Aorta (tissue), 5 donors: ENCODE results near the gene EEFSEC. TPM values are rescaled to one million over a fixed set of nuclear protein-coding genes. Genes with fewer than 3 reads are reported as not detected.
A peak's percentile ranks its signal among the peaks of the same experiment; 100 is the strongest.

Source experiments
- ATAC-seq: fragments of 200-7000 bp; cut with Tn5 transposase; one replicate; pipeline ENCODE4 v1.9.1; 2022; ENCODE audit warnings: moderate library complexity; ENCODE audit not compliant: low FRiP score
- DNase-seq, 2 donors: peaks; one replicate each; pipeline ENCODE4 v3.0.0-alpha.2; 2020
- H3K27ac ChIP-seq, 2 donors: one replicate each; pipeline ENCODE4 v1.5.1; 2013; ENCODE audit warnings: low read length in 2 of 2, mild to moderate bottlenecking in 2 of 2, moderate library complexity in 2 of 2, control low read depth in 1 of 2, inconsistent platforms in 1 of 2, low read depth in 1 of 2
- H3K27me3 ChIP-seq, 2 donors: one replicate each; pipeline ENCODE4 v1.6.1; 2013; ENCODE audit warnings: control low read depth in 1 of 2, low read length in 1 of 2, mild to moderate bottlenecking in 1 of 2, moderate library complexity in 1 of 2; ENCODE audit not compliant: insufficient read depth in 2 of 2, control insufficient read depth in 1 of 2
- H3K36me3 ChIP-seq, 2 donors: one replicate each; pipeline ENCODE4 v1.6.1; 2013; ENCODE audit warnings: control low read depth in 1 of 2, low read length in 1 of 2, mild to moderate bottlenecking in 1 of 2; ENCODE audit not compliant: insufficient read depth in 2 of 2, control insufficient read depth in 1 of 2
- H3K4me1 ChIP-seq, 2 donors: one replicate each; pipeline ENCODE4 v1.6.1; 2013; ENCODE audit warnings: low read length in 2 of 2, control low read depth in 1 of 2, mild to moderate bottlenecking in 1 of 2, moderate library complexity in 1 of 2; ENCODE audit not compliant: insufficient read depth in 2 of 2, control insufficient read depth in 1 of 2
- H3K4me3 ChIP-seq, 2 donors: one replicate each; pipeline ENCODE4 v1.5.1; 2013; ENCODE audit warnings: low read length in 2 of 2, control low read depth in 1 of 2, mild to moderate bottlenecking in 1 of 2
- H3K9me3 ChIP-seq: one replicate; pipeline ENCODE4 v1.6.1; 2013; ENCODE audit warnings: mild to moderate bottlenecking, low read length; ENCODE audit not compliant: control insufficient read depth
- WGBS, 2 donors: extraction: QIAGEN DNeasy Blood & Tissue Kit; methylation state at CpG; one replicate each; pipeline ENCODE4 v1.1.7; 2013; 5-methylcytosine and 5-hydroxymethylcytosine counted together
- intact Hi-C, 2 donors: fragments of 100-400 bp; cut with DNase I; formaldehyde crosslinking; loops; one replicate each; pipeline versions ENCODE4 v1.14.2 to v1.15.0; 2022
- polyA plus RNA-seq, 2 donors: library from polyadenylated mRNA; stranded (reverse); fragments of 200-250 nt; gene quantifications; one replicate each; pipeline ENCODE4 v1.2.3, GENCODE V29; 2013
- total RNA-seq, 2 donors: library from RNA; stranded (reverse); fragmentation: NEBNext Ultra II Directional; extraction: Animal tissue kit (Norgen Biotek cat#: 25700); gene quantifications; one replicate each; pipeline ENCODE4 v1.2.1, GENCODE V29; 2021
- donor health status: healthy with polysubstance abuse.
- donor health status: Bipolar disorder and iron deficiency.
- donor health status: DM: no; HTN: no; CAD: no.
- donor health status: DM: no; HTN: no; CAD: no.
- donor health status: DM: yes; HTN: yes; CAD: no.

EEFSEC gene
- total and polyA plus RNA-seq, 4 donors, result 3.5 to 18.8 (median 11.6) TPM

DNA sequence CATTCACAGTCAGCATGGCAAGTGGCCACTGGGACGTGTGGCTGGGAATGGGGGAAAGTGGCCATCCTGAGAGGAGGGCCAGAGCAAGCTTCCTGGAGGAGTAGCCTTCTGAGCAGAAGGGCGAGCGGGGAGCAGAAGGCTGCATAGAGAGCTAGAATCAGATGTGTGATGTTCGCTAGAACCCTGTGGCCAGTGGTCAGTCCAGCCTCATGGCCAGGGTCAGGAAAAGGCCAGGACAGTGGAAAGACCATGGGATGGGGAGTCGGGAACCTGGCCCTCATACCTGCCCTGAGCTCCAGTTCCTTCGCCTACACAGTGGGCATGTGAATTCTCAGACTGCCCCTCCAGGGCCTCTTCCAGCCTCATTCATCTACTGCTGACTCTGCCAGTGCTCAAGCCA lies 211.0 kb downstream of the EEFSEC start:
- ATAC-seq (no peak), DNase-seq (peak in 1 of 2 donors; percentile 55)
- Histone ChIP-seq H3K27ac (no peak overlapping the region), H3K36me3 (no peaks in the 10 kb centered on the region), H3K4me3 (no peak overlapping the region), H3K9me3 (no peaks in the 10 kb centered on the region), H3K4me1 (peaks cover 0 to 3% of the 10 kb centered on the region in 2 donors), H3K27me3 (no peaks in the 10 kb centered on the region)
- WGBS, 2 donors, result 93 to 96% methylated on average over 5 to 6 of the region's 6 CpGs
- intact Hi-C loops, result no loop called here

DNA sequence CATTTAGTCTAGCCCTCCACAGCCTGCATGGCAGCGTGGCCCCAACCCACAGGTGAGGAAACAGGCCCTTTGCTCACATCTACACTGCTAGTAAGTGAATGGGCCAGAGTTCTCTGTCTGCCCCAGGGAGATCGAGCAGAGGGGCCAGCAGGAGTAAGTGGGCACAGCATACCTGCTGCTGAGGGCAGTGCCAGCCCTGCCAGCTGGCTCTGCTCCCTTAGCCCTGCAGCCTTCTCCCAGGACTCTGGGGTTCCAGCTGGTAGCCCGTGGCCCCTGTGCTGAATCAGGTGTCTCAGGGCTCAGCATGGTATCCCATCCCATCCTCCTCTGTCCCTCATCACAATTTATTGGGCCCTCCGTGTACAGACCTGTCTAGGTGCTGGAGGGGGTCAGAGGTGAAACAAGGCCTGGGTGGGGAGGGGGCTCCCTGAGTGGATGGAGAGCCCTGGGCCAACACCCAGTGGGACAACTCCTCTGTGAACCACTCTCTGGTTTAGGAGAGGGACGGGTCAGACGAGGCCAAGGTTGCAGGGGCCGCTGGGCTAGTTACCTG lies 211.6 kb downstream of the EEFSEC start:
- Histone ChIP-seq H3K4me1 (peaks cover 0 to 3% of the 10 kb centered on the region in 2 donors), H3K9me3 (no peaks in the 10 kb centered on the region), H3K27me3 (no peaks in the 10 kb centered on the region), H3K36me3 (no peaks in the 10 kb centered on the region), H3K4me3 (no peak overlapping the region), H3K27ac (no peak overlapping the region)
- DNase-seq (peak in 1 of 2 donors; percentile 68), ATAC-seq (no peak)
- 96 to 97% methylated on average over 7 of the region's 7 CpGs for WGBS, 2 donors
- intact Hi-C loops, result no loop called here

- no peaks in the 10 kb centered on the region for H3K36me3 ChIP-seq
- no peak overlapping the region for H3K27ac ChIP-seq
- intact Hi-C loops, result no loop called here
- ATAC-seq (peak; percentile 3), DNase-seq (peak in 1 of 2 donors; percentile 38)
- no peak overlapping the region for H3K4me3 ChIP-seq
- H3K4me1 ChIP-seq, result no peaks in the 10 kb centered on the region
- no peaks in the 10 kb centered on the region for H3K9me3 ChIP-seq
- 3 to 16% methylated on average over 2 of the region's 2 CpGs for WGBS, 2 donors
- no peaks in the 10 kb centered on the region for H3K27me3 ChIP-seq
These were observed 212.9 kb downstream of the EEFSEC start for GRCh38 chr3:128366136-128366535.

DNA sequence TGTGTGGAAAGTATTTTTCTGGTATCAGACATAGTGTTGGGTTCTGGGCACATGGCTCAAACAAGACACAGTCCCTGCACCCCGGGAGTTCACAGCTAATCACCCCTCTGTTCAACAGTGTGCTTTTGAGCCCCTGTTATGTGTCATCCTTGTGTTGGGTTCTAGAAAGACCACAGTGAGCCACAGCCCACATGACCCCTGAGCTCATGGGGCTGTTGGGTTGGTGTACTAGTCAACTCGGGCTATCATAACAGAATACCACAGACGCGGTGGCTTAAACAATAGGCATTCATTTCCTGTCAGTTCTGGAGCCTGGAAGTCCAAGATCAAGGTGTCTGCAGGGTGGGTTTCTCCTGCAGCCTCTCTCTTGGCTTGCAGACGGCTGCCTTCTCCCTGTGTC lies 213.4 kb downstream of the EEFSEC start:
- H3K4me1 ChIP-seq, result no peaks in the 10 kb centered on the region
- H3K27ac ChIP-seq, result no peak overlapping the region
- DNase-seq (peak in 1 of 2 donors; percentile 20), ATAC-seq (no peak)
- 87 to 93% methylated on average over 5 of the region's 5 CpGs for WGBS, 2 donors
- H3K4me3 ChIP-seq, result no peak overlapping the region
- H3K9me3 ChIP-seq, result no peaks in the 10 kb centered on the region
- no peaks in the 10 kb centered on the region for H3K27me3 ChIP-seq
- intact Hi-C loops, result no loop called here
- H3K36me3 ChIP-seq, result no peaks in the 10 kb centered on the region

DNA sequence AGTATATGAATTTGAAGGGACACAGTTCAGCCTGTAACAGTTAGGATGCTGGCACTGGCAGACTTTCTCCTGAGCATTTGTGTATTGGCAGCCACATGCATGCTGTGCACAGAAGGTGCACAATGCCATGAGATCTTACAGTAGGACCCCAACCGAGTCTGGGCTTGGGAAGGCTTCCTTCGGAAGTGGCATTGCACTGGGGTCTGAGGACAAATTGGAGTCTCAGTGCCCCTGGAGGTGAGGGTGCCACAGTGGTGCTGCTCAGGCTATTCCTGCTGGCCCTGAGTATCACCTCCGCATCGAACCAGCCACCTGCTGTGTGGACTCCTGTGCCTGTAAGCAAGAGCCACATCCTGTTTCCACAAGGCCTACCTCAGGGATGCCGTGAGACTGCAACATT lies 213.9 kb downstream of the EEFSEC start:
- Histone ChIP-seq H3K9me3 (no peaks in the 10 kb centered on the region), H3K4me1 (no peaks in the 10 kb centered on the region), H3K36me3 (no peaks in the 10 kb centered on the region), H3K27me3 (no peaks in the 10 kb centered on the region), H3K27ac (no peak overlapping the region), H3K4me3 (no peak overlapping the region)
- 97 to 99% methylated on average over 5 of the region's 5 CpGs for WGBS, 2 donors
- intact Hi-C loops, result no loop called here
- DNase-seq, result peak in 1 of 2 donors; percentile 30
- no peak for ATAC-seq

GRCh38 chr3:128367761-128368160 lies 214.5 kb downstream of the EEFSEC start:
- DNase-seq, result peak in 1 of 2 donors; percentile 56
- intact Hi-C loops, result no loop called here
- Histone ChIP-seq H3K4me1 (no peaks in the 10 kb centered on the region), H3K4me3 (no peak overlapping the region), H3K27ac (no peak overlapping the region), H3K9me3 (no peaks in the 10 kb centered on the region), H3K36me3 (no peaks in the 10 kb centered on the region), H3K27me3 (no peaks in the 10 kb centered on the region)
- WGBS, 2 donors, result 93 to 94% methylated on average over 4 of the region's 4 CpGs
- ATAC-seq, result no peak

GRCh38 chr3:128368626-128369025 lies 215.3 kb downstream of the EEFSEC start:
- intact Hi-C loops, result no loop called here

DNA sequence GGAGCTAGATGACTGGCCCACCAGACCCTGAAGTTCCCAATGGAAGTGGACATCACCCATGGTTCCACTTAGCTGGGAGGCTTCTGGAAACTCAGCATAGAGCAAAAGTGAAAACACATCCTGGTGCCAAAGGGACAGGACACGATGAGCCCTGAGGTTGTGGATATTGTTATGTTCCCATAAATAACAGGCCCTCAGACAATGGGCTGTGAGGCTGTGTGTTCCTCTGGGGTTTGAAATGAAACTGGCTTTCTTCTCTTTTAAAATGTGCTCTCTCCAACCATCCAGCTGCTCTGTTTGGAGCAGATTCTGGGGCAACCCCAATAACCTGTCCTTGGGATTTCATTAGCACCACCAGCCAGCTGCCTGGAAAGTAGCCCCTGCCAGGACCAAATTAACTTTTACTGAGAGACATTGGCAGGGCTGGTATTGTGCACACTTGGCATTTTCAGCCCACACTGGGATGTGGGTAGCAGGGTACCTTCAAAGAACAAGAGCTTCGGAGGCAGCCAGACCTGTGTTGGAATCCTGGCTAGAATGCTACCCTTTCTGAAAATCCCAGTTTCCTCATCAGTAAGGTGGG lies 215.9 kb downstream of the EEFSEC start:
- H3K4me3 ChIP-seq, result no peak overlapping the region
- H3K9me3 ChIP-seq, result no peaks in the 10 kb centered on the region
- intact Hi-C loops, result no loop called here
- DNase-seq (peak in 1 of 2 donors; percentile 31), ATAC-seq (no peak)
- H3K27me3 ChIP-seq, result no peaks in the 10 kb centered on the region
- H3K27ac ChIP-seq, result no peak overlapping the region
- H3K4me1 ChIP-seq, result no peaks in the 10 kb centered on the region
- WGBS, 2 donors, result 36 to 39% methylated on average over 2 of the region's 2 CpGs
- H3K36me3 ChIP-seq, result no peaks in the 10 kb centered on the region

More at GRCh38 chr3:128368626-128369025, 215.3 kb downstream of the EEFSEC start:
- H3K27ac ChIP-seq, result no peak overlapping the region
- H3K4me1 ChIP-seq, result no peaks in the 10 kb centered on the region
- H3K36me3 ChIP-seq, result no peaks in the 10 kb centered on the region
- H3K4me3 ChIP-seq, result no peak overlapping the region
- H3K27me3 ChIP-seq, result no peaks in the 10 kb centered on the region
- ATAC-seq (no peak), DNase-seq (peak in 1 of 2 donors; percentile 37)
- no peaks in the 10 kb centered on the region for H3K9me3 ChIP-seq
- WGBS, 2 donors, result 94 to 95% methylated on average over 7 of the region's 7 CpGs
